T-helper 1 cell treated with Interleukin-12 subunit alpha and Interleukin-12 subunit beta and Interleukin-4 antibody, amounts not matched to agents 30 μg/mL and 1 μg/mL, for 36 hours (primary cell): ENCODE measurements around the gene SMIM1.
"Not testable (repeated sequence)": the region's sequence is repeated elsewhere in the genome, so short reads cannot be mapped to it uniquely, and the experiment has no call there.

Source experiments
- H3K27ac Mint-ChIP-seq: one replicate; pipeline ENCODE4 v1.8.0; 2021; ENCODE audit warnings: mild to moderate bottlenecking, mixed read lengths
- H3K27me3 Mint-ChIP-seq: one replicate; pipeline ENCODE4 v1.8.0; 2021; ENCODE audit warnings: low read depth, mixed read lengths
- H3K36me3 Mint-ChIP-seq: one replicate; pipeline ENCODE4 v1.8.0; 2021; ENCODE audit warnings: low read depth, mixed read lengths
- H3K4me1 Mint-ChIP-seq: one replicate; pipeline ENCODE4 v1.8.0; 2021; ENCODE audit warnings: low read depth, mixed read lengths
- H3K4me3 Mint-ChIP-seq: one replicate; pipeline ENCODE4 v1.8.0; 2021; ENCODE audit warnings: mild to moderate bottlenecking, moderate library complexity, mixed read lengths
- H3K9me3 Mint-ChIP-seq: one replicate; pipeline ENCODE4 v1.8.0; 2021; ENCODE audit warnings: mixed read lengths

Gene SMIM1

DNA sequence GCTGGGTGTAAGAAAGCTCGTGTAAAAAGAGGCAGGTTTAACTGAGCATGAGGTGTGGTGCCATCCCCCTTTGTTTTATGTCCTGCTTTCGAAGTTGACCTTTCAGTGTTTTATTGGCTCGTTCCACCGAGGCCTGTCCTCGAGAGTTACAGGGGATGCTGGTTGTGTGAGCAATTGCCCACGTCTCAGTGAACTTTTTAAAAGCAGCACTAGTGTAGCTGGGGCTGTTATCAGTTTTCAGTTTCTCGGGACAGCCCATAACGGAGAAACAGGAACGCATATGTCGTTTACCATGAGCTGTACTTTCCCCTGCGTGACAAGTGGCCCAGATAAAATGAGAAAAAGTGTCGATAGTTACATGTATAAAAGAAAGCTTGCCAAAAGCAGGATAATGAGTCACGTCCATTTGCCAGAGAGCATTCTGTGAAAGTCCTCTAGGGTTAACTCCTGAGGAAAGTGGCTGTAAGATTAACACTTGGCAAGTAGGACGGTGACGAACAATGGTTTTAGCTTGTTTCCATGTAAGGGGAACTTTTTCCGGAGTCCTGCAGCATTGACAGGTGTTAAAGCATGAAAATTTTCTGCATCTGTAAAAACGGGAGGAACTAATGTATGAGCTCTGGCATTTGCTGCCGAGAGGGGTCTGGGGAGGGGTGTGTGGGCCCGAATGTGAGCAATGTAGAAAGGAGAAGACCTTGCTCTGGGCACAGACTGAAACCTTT, 31.5 kb downstream of the SMIM1 start:
- Mint-ChIP-seq H3K36me3 (no peaks in the 10 kb centered on the region), H3K27me3 (peaks cover 9% of the 10 kb centered on the region), H3K9me3 (no peaks in the 10 kb centered on the region), H3K4me1 (peaks cover 4% of the 10 kb centered on the region), H3K4me3 (no peak overlapping the region), H3K27ac (no peak overlapping the region)

DNA sequence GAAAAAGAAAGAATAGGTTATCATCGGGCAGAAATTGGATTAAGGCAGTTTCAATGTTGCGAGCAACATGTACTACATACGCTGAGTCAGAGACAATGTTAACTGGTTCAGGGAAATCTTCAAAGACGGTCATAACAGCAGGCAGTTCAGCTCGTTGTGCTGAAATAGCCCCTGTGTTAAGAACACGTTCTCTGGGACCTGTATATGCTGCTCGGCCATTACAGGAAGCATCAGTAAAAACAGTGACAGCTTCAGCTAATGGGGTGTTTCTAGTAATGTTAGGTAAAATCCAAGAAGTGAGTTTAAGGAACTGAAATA, 32.0 kb downstream of the SMIM1 start:
- not testable (repeated sequence) for H3K9me3 Mint-ChIP-seq, H3K4me3 Mint-ChIP-seq, H3K27me3 Mint-ChIP-seq, H3K27ac Mint-ChIP-seq, H3K4me1 Mint-ChIP-seq, H3K36me3 Mint-ChIP-seq

DNA sequence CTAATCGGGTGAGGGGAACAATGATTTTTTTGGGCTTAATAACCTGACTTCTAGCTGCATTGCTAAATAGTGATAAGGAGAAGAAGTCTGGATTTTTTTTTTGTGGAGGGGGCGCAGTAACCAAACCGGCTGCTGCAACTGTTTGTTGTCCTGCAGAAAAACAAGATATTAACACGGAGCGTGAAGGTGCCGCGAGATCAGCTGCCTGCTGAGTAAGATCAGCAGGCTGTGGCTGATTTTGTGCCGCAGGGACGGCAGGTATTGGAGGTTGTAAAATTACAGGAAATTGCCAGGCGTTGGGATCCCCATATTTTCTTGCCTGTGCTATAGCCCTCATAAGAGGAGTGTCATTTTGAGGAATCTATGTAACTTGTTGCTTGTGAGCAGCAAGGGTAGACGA, 32.5 kb downstream of the SMIM1 start:
- Mint-ChIP-seq H3K36me3 (no peaks in the 10 kb centered on the region), H3K27ac (no peak overlapping the region), H3K27me3 (peaks cover 9% of the 10 kb centered on the region), H3K9me3 (no peaks in the 10 kb centered on the region), H3K4me1 (peaks cover 4% of the 10 kb centered on the region), H3K4me3 (no peak overlapping the region)

DNA sequence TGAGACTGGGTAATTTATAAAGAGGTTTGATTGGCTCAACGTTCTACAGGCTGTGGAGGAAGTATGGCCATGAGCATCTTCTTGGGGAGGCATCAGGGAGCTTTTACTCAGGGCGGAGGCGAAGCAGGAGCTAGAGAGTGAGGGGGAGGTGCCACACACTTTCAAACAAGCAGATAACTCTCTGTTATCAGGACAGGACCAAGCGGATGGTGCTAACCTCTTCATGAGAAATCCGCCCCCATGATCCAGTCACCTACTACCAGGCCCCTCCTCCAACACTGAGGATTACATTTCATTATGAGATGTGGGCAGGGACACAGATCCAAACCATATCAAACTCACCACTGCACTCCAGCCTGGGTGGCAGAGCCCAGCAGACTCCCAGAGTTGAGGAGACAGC, 35.2 kb downstream of the SMIM1 start:
- Mint-ChIP-seq H3K36me3 (no peaks in the 10 kb centered on the region), H3K27ac (no peak overlapping the region), H3K4me1 (no peaks in the 10 kb centered on the region), H3K9me3 (no peaks in the 10 kb centered on the region), H3K4me3 (no peak overlapping the region), H3K27me3 (peaks cover 5% of the 10 kb centered on the region)

DNA sequence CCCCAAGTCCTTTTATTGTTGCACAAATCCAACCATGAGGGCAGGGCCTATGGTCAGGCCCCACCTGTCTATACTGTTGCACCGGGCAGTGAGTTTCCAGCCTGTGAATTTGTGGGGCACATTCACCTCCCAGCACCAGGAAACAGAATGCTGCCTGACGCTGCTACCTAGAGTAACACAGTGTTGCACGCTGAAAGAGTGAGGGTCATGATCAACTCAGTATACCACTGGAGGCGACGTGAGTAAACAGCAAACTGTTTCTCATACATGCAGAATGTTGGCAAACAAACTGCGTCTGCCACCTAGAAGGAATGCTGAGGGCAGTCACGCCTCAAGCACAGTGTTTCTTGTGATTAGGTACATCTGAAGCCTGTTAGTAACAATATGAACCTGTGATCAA, 37.1 kb downstream of the SMIM1 start:
- H3K36me3 Mint-ChIP-seq, result no peaks in the 10 kb centered on the region
- H3K9me3 Mint-ChIP-seq, result no peaks in the 10 kb centered on the region
- no peak overlapping the region for H3K4me3 Mint-ChIP-seq
- H3K27ac Mint-ChIP-seq, result no peak overlapping the region
- no peaks in the 10 kb centered on the region for H3K4me1 Mint-ChIP-seq
- H3K27me3 Mint-ChIP-seq, result no peaks in the 10 kb centered on the region

DNA sequence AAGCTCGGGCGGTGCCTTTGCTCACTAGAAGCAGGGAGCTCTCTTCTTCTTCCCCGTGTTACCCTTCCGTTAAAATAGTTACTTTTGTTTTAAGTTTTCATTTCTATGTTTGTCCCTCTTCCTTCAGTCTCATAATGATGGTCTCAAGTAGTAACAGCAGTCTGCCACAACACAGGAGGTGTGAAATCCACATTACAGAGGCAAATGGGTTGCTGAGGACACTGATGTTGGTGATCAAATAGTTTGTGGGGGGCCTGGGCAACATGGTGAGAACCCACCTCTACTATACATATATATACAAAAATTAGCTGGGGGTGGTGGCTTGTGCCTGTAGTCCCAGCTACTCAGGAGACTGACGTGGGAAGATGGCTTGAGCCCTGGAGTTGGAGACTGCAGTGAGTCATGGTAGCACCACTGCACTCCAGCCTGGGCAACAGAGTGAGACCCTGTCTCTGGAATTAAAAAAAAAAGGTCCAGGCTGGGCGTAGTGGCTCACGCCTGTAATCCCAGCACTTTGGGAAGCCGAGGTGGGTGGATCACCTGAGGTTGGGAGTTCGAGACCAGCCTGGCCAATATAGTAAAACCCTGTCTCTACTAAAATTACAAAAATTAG, 37.7 kb downstream of the SMIM1 start:
- H3K36me3 Mint-ChIP-seq, H3K4me1 Mint-ChIP-seq, H3K9me3 Mint-ChIP-seq, H3K4me3 Mint-ChIP-seq, H3K27ac Mint-ChIP-seq, H3K27me3 Mint-ChIP-seq: not testable (repeated sequence)

DNA sequence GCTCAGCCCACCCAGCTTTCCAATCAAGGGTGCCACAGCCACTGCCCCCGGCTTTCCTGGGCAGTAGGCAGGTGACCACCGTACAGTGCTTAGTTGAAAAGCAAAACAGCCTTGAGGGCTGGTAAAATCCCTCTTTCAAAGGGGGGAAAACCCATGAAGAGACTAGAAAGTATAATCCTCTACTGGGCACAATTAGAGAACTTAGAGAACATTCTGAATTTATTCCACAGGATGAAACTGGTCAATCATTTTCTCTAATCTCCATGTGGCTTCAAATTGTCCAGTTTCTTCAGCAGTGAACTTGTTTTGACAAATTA, 39.0 kb downstream of the SMIM1 start:
- Mint-ChIP-seq H3K9me3 (no peaks in the 10 kb centered on the region), H3K36me3 (no peaks in the 10 kb centered on the region), H3K4me1 (no peaks in the 10 kb centered on the region), H3K27ac (no peak overlapping the region), H3K27me3 (no peaks in the 10 kb centered on the region), H3K4me3 (no peak overlapping the region)

DNA sequence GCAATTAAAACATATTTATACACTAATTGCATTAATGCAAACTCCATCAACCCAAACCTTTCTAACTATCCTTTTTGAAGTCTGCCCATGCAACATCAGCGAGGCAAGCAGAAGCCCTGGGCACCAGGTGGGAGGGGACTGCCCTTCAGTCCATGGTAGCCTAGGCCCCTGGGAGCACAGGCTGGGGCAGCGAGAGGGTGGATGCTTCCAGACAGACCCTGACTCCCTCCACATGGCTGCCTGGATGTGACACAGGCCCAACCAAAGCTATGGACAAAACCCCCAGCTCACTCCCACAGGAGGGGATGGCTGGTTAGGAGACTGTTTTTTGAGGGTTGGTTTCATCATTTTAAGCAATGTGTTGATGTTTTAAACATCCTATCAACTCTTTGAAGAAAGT, 41.5 kb downstream of the SMIM1 start:
- peaks cover 2% of the 10 kb centered on the region for H3K36me3 Mint-ChIP-seq

DNA sequence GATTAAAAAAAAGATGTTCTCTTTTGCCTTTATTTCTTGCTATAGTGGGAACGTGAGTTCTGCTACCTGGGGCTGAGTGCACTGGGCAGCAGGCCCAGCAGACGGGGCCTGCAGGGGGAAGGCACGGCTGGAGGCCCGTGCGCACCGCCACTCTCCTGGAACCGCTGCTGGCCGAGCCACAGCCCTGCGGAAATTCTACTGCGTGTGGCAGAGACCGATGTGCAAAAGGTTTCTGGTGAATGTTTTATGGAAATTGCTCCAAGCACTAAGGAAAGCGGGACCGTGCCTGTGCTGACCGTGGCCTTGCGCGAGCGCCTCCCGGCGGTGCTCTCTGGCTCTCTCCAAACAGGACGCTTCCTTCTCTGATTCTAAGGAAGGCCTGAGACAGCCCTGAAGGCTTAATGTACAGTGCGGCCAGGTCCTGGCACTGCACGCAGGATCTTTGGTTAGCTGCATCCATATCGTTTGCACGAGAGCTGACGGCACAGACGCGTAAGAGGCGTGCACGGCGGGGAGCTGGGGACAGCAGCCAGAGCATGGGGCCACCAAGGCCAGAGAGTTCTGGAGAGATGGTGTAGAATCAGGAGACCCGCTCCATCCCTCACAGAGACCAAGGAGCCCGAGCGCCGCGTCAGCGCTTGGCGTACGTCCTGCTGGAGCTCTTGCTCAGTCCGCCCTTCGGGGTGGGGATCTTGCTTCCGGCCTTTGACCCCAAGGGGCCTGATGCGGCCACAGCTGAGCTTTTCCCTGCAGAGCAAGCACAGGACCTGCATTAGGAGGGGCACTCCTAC, 42.4 kb downstream of the SMIM1 start:
- Mint-ChIP-seq H3K9me3 (no peaks in the 10 kb centered on the region), H3K27me3 (no peaks in the 10 kb centered on the region), H3K4me3 (no peak overlapping the region), H3K36me3 (peaks cover 4% of the 10 kb centered on the region), H3K27ac (no peak overlapping the region), H3K4me1 (no peaks in the 10 kb centered on the region)

More for the DNA sequence above, 41.5 kb downstream of the SMIM1 start:
- no peaks in the 10 kb centered on the region for H3K27me3 Mint-ChIP-seq
- H3K27ac Mint-ChIP-seq, result no peak overlapping the region
- no peak overlapping the region for H3K4me3 Mint-ChIP-seq
- no peaks in the 10 kb centered on the region for H3K9me3 Mint-ChIP-seq
- H3K4me1 Mint-ChIP-seq, result no peaks in the 10 kb centered on the region

DNA sequence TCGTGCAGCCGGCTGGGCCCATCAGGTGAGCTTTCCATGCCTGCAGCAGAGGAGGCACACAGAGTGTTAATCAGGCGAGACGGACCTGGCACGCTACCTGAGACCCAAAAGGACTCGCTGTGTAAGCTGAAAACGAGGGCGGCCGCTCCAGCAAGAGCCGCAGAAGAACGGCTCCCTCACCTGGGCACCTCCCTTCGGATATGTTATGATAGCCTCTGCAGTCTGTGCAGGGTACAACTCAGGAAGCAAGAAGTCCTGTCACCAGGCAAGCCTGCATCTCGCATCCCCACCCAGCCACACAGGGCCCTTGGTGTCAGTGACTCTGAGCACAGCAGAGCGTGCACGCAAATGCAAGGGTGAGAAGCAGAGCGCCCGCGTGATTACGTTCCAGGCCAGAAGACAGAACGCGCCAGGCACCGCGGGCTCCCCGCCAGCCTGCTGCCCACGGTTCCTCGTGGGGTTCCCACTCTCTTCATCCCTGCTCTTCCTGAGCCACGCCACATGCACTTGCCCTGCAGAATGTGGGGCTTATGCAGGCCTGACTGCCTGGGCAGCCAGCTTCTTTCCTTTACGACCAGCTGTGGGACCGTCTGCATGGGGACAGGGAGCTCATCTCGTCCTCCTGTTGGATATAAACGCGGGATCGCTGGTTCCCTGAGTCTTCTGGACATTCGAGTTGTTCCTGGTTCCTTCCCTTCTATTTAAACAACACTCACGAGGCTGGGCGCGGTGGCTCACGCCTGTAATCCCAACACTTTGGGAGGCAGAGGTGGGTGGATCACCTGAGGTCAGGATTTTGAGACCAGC, 44.0 kb downstream of the SMIM1 start:
- no peaks in the 10 kb centered on the region for H3K9me3 Mint-ChIP-seq
- H3K36me3 Mint-ChIP-seq, result peaks cover 8% of the 10 kb centered on the region
- no peak overlapping the region for H3K4me3 Mint-ChIP-seq
- no peaks in the 10 kb centered on the region for H3K4me1 Mint-ChIP-seq
- no peak overlapping the region for H3K27ac Mint-ChIP-seq
- no peaks in the 10 kb centered on the region for H3K27me3 Mint-ChIP-seq

DNA sequence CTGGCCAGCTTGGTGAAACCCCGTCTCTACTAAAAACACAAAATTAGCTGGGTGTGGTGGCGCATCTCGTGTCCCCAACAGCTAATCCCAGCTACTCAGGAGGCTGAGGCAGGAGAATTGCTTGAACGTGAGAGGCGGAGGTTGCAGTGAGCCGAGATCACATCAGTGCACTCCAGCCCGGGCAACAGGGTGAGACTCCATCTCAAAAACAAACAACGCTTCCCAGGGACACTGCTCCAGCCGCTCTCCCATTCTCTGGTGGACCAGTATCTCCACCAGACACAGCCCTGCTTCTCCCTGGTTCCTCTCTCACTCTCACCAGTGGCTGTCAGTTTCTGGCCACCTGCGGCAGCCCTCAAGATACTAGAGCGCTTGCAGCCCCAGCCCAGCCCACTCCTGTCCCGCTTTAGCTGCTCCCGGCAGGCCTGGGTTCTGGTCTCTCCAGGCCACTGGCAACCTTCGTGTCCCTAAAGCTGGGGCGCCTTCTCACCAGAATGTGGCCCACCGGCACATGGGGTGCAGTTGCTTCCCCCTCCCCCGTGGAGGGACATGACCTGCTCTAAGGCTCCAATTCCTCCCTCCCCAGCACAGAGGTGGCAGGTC, 44.7 kb downstream of the SMIM1 start:
- H3K36me3 Mint-ChIP-seq, result peaks cover 11% of the 10 kb centered on the region
- no peak overlapping the region for H3K27ac Mint-ChIP-seq
- H3K4me1 Mint-ChIP-seq, result no peaks in the 10 kb centered on the region
- H3K27me3 Mint-ChIP-seq, result no peaks in the 10 kb centered on the region
- no peak overlapping the region for H3K4me3 Mint-ChIP-seq
- no peaks in the 10 kb centered on the region for H3K9me3 Mint-ChIP-seq

DNA sequence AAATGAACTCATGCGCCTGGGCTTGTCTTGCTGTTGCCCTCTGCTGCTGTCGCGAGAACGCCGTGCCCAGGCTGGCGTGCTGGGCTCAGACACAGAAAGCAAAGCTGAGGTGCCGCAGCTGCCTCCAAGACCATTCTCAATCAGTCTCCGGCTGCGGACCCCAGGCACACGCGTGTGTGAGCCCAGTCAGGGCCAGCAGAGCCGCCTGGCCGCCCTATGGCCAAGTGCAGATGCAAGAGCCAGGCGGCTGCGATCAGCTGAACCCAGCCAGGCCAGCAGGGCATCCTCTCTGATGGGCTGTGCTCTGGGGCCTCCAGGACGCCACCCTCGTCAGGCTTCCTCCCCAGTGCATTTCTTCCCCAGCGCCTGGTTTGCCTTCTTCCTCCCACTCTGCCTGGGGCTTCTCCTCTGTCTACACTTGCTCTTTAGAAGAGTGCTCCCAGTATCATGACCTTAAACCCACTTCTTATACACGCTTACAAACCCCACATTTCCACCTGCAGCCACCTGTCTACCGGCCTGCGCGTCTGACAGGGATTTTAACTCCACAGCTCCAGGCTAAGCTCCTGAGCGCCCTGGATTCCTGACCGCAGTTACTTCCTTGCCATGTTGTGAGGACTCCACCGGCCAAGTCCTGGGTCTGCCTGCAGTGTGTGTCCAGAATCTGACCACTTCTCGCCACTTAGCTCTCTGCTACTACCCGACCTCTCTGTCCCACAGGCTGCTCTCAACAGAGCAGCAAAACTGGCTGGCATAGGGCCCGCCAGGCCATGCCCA, 45.5 kb downstream of the SMIM1 start:
- Mint-ChIP-seq H3K36me3 (peaks cover 11% of the 10 kb centered on the region), H3K4me1 (no peaks in the 10 kb centered on the region), H3K4me3 (no peak overlapping the region), H3K27ac (no peak overlapping the region), H3K9me3 (no peaks in the 10 kb centered on the region), H3K27me3 (no peaks in the 10 kb centered on the region)

DNA sequence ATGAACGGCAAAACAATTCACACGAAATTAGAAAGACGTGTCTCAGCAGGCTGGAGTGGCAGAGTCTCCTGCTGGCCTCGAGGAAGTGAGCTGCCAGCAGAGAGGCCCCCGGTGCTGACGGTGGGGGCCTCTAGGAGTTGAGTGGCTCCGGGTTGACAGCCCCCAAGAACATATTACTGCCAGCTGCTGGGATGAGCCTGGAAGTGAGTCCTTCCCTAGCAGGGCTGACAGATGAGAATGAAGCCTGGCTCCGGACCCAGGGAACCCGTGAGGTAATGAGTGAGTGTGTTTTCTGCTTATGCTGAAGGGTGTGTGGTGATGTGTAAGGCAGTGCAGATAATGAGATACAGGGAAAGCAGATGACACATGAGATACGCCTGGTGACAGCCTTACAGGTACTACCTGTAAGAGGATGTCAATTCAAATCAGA, 47.2 kb downstream of the SMIM1 start:
- Mint-ChIP-seq H3K4me1 (no peaks in the 10 kb centered on the region), H3K36me3 (peaks cover 16% of the 10 kb centered on the region), H3K27me3 (no peaks in the 10 kb centered on the region), H3K4me3 (no peak overlapping the region), H3K27ac (no peak overlapping the region), H3K9me3 (no peaks in the 10 kb centered on the region)

DNA sequence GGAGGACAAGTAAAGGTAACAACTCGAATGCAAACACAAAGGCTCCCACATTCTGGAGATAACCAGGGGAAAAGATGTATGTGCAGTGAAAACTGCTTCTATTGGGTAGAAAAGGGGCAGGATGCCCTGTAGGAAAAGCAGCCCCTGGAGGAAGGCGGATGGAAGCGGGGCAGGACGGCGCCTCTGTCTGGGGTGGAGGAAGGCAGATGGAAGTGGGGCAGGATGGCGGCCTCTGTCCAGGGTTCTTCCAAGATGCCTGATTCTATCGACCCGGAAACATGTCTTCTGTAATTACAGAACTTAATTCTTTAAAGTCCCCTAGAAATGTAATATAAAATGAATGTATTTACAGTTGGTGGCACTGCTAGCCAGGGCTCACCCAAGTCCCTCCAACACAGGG, 47.8 kb downstream of the SMIM1 start:
- Mint-ChIP-seq H3K36me3 (peaks cover 16% of the 10 kb centered on the region), H3K27me3 (no peaks in the 10 kb centered on the region), H3K9me3 (no peaks in the 10 kb centered on the region), H3K27ac (no peak overlapping the region), H3K4me1 (no peaks in the 10 kb centered on the region), H3K4me3 (no peak overlapping the region)
